Epithelial cell of proximal tubule (primary cell): ENCODE data around the gene DCHS2. TPM values are rescaled to one million over a fixed set of nuclear protein-coding genes. Genes with fewer than 3 reads are reported as not detected.

ENCODE experiments used
- DNase-seq: peaks from one replicate; pipeline ENCODE4 v3.0.0-alpha.2; 2011; ENCODE audit warnings: low read depth
- H3K4me3 ChIP-seq: 2 replicates; pipeline ENCODE4 v1.5.1; 2011; ENCODE audit warnings: low read depth, mild to moderate bottlenecking, low read length
- CTCF ChIP-seq: conservative IDR thresholded peaks from 2 replicates; pipeline ENCODE4 v1.5.1; 2012; ENCODE audit warnings: low read depth, mild to moderate bottlenecking, low read length
- total RNA-seq: library from RNA; depleted of rRNA; stranded (reverse); fragments of >200 nt; gene quantifications from 2 replicates; pipeline ENCODE4 v1.2.3, GENCODE V29; 2015

The DCHS2 gene
- total RNA-seq, 1 donor from 2014 or later, result 0.12 TPM

GRCh38 chr4:154276496-154276895 lies 215.1 kb downstream of the DCHS2 start:
- TF ChIP-seq CTCF, result no peak
- no peak for DNase-seq
- H3K4me3 ChIP-seq, result no peak overlapping the region

GRCh38 chr4:154254999-154255398 lies 236.6 kb downstream of the DCHS2 start:
- DNase-seq, result no peak
- TF ChIP-seq CTCF, result no peak
- H3K4me3 ChIP-seq, result no peak overlapping the region

- no peak for TF ChIP-seq CTCF
- no peak for DNase-seq
- H3K4me3 ChIP-seq, result no peak overlapping the region
Measured at GRCh38 chr4:154234576-154234975, 257.0 kb downstream of the DCHS2 start.

- no peak for TF ChIP-seq CTCF
- DNase-seq, result no peak
- H3K4me3 ChIP-seq, result no peak overlapping the region
Measured at GRCh38 chr4:154231806-154232478, 259.7 kb downstream of the DCHS2 start.

GRCh38 chr4:154230723-154231122 lies 260.9 kb downstream of the DCHS2 start:
- no peak overlapping the region for H3K4me3 ChIP-seq
- DNase-seq, result no peak
- no peak for TF ChIP-seq CTCF

- no peak for TF ChIP-seq CTCF
- H3K4me3 ChIP-seq, result no peak overlapping the region
- DNase-seq, result no peak
Measured at GRCh38 chr4:154230091-154230490, 261.5 kb downstream of the DCHS2 start.

GRCh38 chr4:154222875-154223274 lies 268.7 kb downstream of the DCHS2 start:
- H3K4me3 ChIP-seq, result no peak overlapping the region
- DNase-seq, result no peak
- no peak for TF ChIP-seq CTCF
